M059J (cell line): ENCODE data around the gene PAX8. TPM values are rescaled to one million over a fixed set of nuclear protein-coding genes. Genes with fewer than 3 reads are reported as not detected.

Experiments
- DNase-seq: peaks from one replicate; pipeline ENCODE4 v3.0.0-alpha.2; 2012; ENCODE audit warnings: low read depth
- total RNA-seq: library from RNA; depleted of rRNA; stranded (reverse); fragments of >200 nt; shearing (Covaris generic); gene quantifications from 2 replicates; pipeline ENCODE4 v1.2.3, GENCODE V29; 2014

Gene PAX8
- total RNA-seq, 1 experiment from 2014 or later: 5.2 TPM

GRCh38 chr2:113206251-113206650 lies 72.5 kb downstream of the PAX8 start:
- DNase-seq: no peak

GRCh38 chr2:113203901-113204519 lies 74.7 kb downstream of the PAX8 start:
- DNase-seq: peak; percentile 76

GRCh38 chr2:113203217-113203530 lies 75.5 kb downstream of the PAX8 start:
- no peak for DNase-seq

GRCh38 chr2:113202305-113203216 lies 76.2 kb downstream of the PAX8 start:
- DNase-seq: no peak

- DNase-seq: no peak
Measured at GRCh38 chr2:113201496-113202304, 77.0 kb downstream of the PAX8 start.

GRCh38 chr2:113200736-113201490 lies 77.8 kb downstream of the PAX8 start:
- no peak for DNase-seq

- no peak for DNase-seq
Measured at GRCh38 chr2:113200236-113200635, 78.5 kb downstream of the PAX8 start.

- peak; percentile 69 for DNase-seq
Measured at GRCh38 chr2:113198790-113199612, 79.7 kb downstream of the PAX8 start.

GRCh38 chr2:113198048-113198789 lies 80.5 kb downstream of the PAX8 start:
- DNase-seq: no peak

GRCh38 chr2:113197347-113198047 lies 81.2 kb downstream of the PAX8 start:
- no peak for DNase-seq

GRCh38 chr2:113196839-113197238 lies 81.9 kb downstream of the PAX8 start:
- DNase-seq: no peak

GRCh38 chr2:113195923-113196501 lies 82.7 kb downstream of the PAX8 start:
- no peak for DNase-seq

GRCh38 chr2:113192459-113193100 lies 86.1 kb downstream of the PAX8 start:
- no peak for DNase-seq

GRCh38 chr2:113190871-113191270 lies 87.8 kb downstream of the PAX8 start:
- DNase-seq: no peak

GRCh38 chr2:113187771-113188170 lies 91.0 kb downstream of the PAX8 start:
- DNase-seq: no peak

GRCh38 chr2:113186433-113186796 lies 92.3 kb downstream of the PAX8 start:
- DNase-seq: no peak

- DNase-seq: peak; percentile 87
Measured at GRCh38 chr2:113185664-113186432, 92.9 kb downstream of the PAX8 start.
